H9 (cell line): ENCODE data around the gene FBLN1. TPM values are rescaled to one million over a fixed set of nuclear protein-coding genes. Genes with fewer than 3 reads are reported as not detected.

ENCODE experiments used
- DNase-seq: peaks from one replicate; pipeline ENCODE4 v3.0.0-alpha.2; 2017
- H2AFZ ChIP-seq: one replicate; pipeline ENCODE4 v1.6.1; 2013; ENCODE audit warnings: mild to moderate bottlenecking, low read length, control low read depth, moderate library complexity
- H2AK5ac ChIP-seq: 2 replicates; pipeline ENCODE4 v1.6.1; 2013; ENCODE audit warnings: low read length, control low read depth, mixed read lengths; ENCODE audit not compliant: insufficient read length
- H2BK120ac ChIP-seq: one replicate; pipeline ENCODE4 v1.6.1; 2013; ENCODE audit warnings: low read depth, mild to moderate bottlenecking, low read length, control low read depth, inconsistent platforms; ENCODE audit not compliant: poor library complexity, severe bottlenecking
- H2BK12ac ChIP-seq: 2 replicates; pipeline ENCODE4 v1.6.1; 2013; ENCODE audit warnings: low read length, control low read depth, mixed read lengths, low read depth; ENCODE audit not compliant: insufficient read length
- H2BK15ac ChIP-seq: 2 replicates; pipeline ENCODE4 v1.6.1; 2013; ENCODE audit warnings: low read depth, low read length, control low read depth
- H2BK20ac ChIP-seq: one replicate; pipeline ENCODE4 v1.6.1; 2013; ENCODE audit warnings: low read depth, mild to moderate bottlenecking, low read length, control low read depth, inconsistent platforms; ENCODE audit not compliant: poor library complexity, severe bottlenecking
- H2BK5ac ChIP-seq: 2 replicates; pipeline ENCODE4 v1.6.1; 2013; ENCODE audit warnings: low read length, control low read depth, mixed read lengths; ENCODE audit not compliant: insufficient read length
- H3K14ac ChIP-seq: 2 replicates; pipeline ENCODE4 v1.6.1; 2013; ENCODE audit warnings: low read length, control low read depth; ENCODE audit not compliant: insufficient read depth
- H3K18ac ChIP-seq: 2 replicates; pipeline ENCODE4 v1.6.1; 2013; ENCODE audit warnings: low read depth, mild to moderate bottlenecking, mixed read lengths, low read length, control low read depth; ENCODE audit not compliant: insufficient read length
- H3K23ac ChIP-seq: 2 replicates; pipeline ENCODE4 v1.6.1; 2013; ENCODE audit warnings: low read length, control low read depth, mixed read lengths, low read depth; ENCODE audit not compliant: insufficient read length
- H3K23me2 ChIP-seq: 2 replicates; pipeline ENCODE4 v1.6.1; 2013; ENCODE audit warnings: low read depth, mild to moderate bottlenecking, mixed read lengths, low read length, control low read depth; ENCODE audit not compliant: insufficient read length, poor library complexity, severe bottlenecking
- H3K27ac ChIP-seq: 2 replicates; pipeline ENCODE4 v1.5.1; 2013; ENCODE audit warnings: low read length, control low read depth, mixed read lengths, low read depth; ENCODE audit not compliant: insufficient read length
- H3K27me3 ChIP-seq: 2 replicates; pipeline ENCODE4 v1.6.1; 2013; ENCODE audit warnings: low read length, control low read depth, inconsistent platforms; ENCODE audit not compliant: insufficient read depth
- H3K4ac ChIP-seq: 2 replicates; pipeline ENCODE4 v1.6.1; 2013; ENCODE audit warnings: low read depth, mild to moderate bottlenecking, control low read depth, inconsistent platforms, low read length, moderate library complexity
- H3K4me1 ChIP-seq: 2 replicates; pipeline ENCODE4 v1.6.1; 2013; ENCODE audit warnings: low read length, control low read depth, inconsistent platforms; ENCODE audit not compliant: insufficient read depth
- H3K4me2 ChIP-seq: 2 replicates; pipeline ENCODE4 v1.6.1; 2013; ENCODE audit warnings: low read length, control low read depth, mixed read lengths; ENCODE audit not compliant: insufficient read length, insufficient read depth
- H3K56ac ChIP-seq: 2 replicates; pipeline ENCODE4 v1.6.1; 2013; ENCODE audit warnings: low read depth, mild to moderate bottlenecking, mixed read lengths, low read length, control low read depth; ENCODE audit not compliant: insufficient read length
- H3K79me1 ChIP-seq: 2 replicates; pipeline ENCODE4 v1.6.1; 2013; ENCODE audit warnings: low read depth, mild to moderate bottlenecking, moderate library complexity, low read length, control low read depth, inconsistent platforms; ENCODE audit not compliant: insufficient read depth, poor library complexity, severe bottlenecking
- H3K79me2 ChIP-seq: 2 replicates; pipeline ENCODE4 v1.6.1; 2013; ENCODE audit warnings: low read length, control low read depth, inconsistent platforms; ENCODE audit not compliant: insufficient read depth
- H3K9ac ChIP-seq: 2 replicates; pipeline ENCODE4 v1.6.1; 2013; ENCODE audit warnings: low read length, control low read depth, mixed read lengths; ENCODE audit not compliant: insufficient read length; ENCODE audit errors: extremely low read depth
- H3K9me3 ChIP-seq: one replicate; pipeline ENCODE4 v1.6.1; 2013; ENCODE audit warnings: low read depth, low read length, inconsistent platforms; ENCODE audit not compliant: control insufficient read depth
- H3T11ph ChIP-seq: one replicate; pipeline ENCODE4 v1.6.1; 2013; ENCODE audit warnings: mild to moderate bottlenecking, low read length, control low read depth, inconsistent platforms
- H4K20me1 ChIP-seq: one replicate; pipeline ENCODE4 v1.6.1; 2013; ENCODE audit not compliant: control insufficient read depth, insufficient read length, insufficient read depth
- H4K5ac ChIP-seq: 2 replicates; pipeline ENCODE4 v1.6.1; 2013; ENCODE audit warnings: low read depth, mild to moderate bottlenecking, mixed read lengths, low read length, control low read depth; ENCODE audit not compliant: insufficient read length
- H4K8ac ChIP-seq: replicated peaks from 2 replicates; pipeline ENCODE4 v1.6.1; 2013; ENCODE audit warnings: low read length, control low read depth, mixed read lengths, low read depth; ENCODE audit not compliant: insufficient read length
- H4K91ac ChIP-seq: 2 replicates; pipeline ENCODE4 v1.6.1; 2013; ENCODE audit warnings: low read depth, mild to moderate bottlenecking, moderate library complexity, mixed read lengths, low read length, control low read depth; ENCODE audit not compliant: insufficient read length
- H3K27ac Mint-ChIP-seq, 3 experiments: 2 replicates in 2 of 3; 3 replicates in 1 of 3; pipeline ENCODE4 v1.8.0; 2020 to 2021; ENCODE audit warnings: mixed read lengths in 3 of 3, mild to moderate bottlenecking in 1 of 3, moderate library complexity in 1 of 3
- H3K27me3 Mint-ChIP-seq: 2 replicates; pipeline ENCODE4 v1.8.0; 2021; ENCODE audit warnings: low read depth, mild to moderate bottlenecking, moderate library complexity, mixed read lengths
- H3K36me3 Mint-ChIP-seq, 3 experiments: 2 replicates in 2 of 3; 3 replicates in 1 of 3; pipeline ENCODE4 v1.8.0; 2020 to 2021; ENCODE audit warnings: low read depth in 3 of 3, mixed read lengths in 3 of 3; ENCODE audit not compliant: insufficient read depth in 1 of 3
- H3K4me1 Mint-ChIP-seq, 2 experiments: 2 replicates each; pipeline ENCODE4 v1.8.0; 2020; ENCODE audit warnings: mixed read lengths in 2 of 2
- H3K4me3 Mint-ChIP-seq, 2 experiments: 2 replicates in 1 of 2; 3 replicates in 1 of 2; pipeline ENCODE4 v1.8.0; 2020 to 2021; ENCODE audit warnings: mild to moderate bottlenecking in 2 of 2, mixed read lengths in 2 of 2, moderate library complexity in 1 of 2
- H3K9me3 Mint-ChIP-seq, 2 experiments: 2 replicates in 1 of 2; 3 replicates in 1 of 2; pipeline ENCODE4 v1.8.0; 2020; ENCODE audit warnings: mild to moderate bottlenecking in 2 of 2, mixed read lengths in 2 of 2, moderate library complexity in 1 of 2
- WGBS: extraction: QIAGEN DNeasy Blood & Tissue Kit; methylation state at CpG from one replicate; pipeline ENCODE4 v1.1.7; 2013; ENCODE audit warnings: missing lambda C conversion rate, low lambda C conversion rate, mixed read lengths; ENCODE audit not compliant: insufficient read length; ENCODE audit errors: extremely low coverage; 5-methylcytosine and 5-hydroxymethylcytosine counted together
- total RNA-seq: library from RNA; stranded (reverse); gene quantifications from 2 replicates; pipeline ENCODE4 v1.2.1, GENCODE V29; 2021
- TF ChIP-seq, protein P1 (sequence below): fragments of 200-600 bp; sonication (generic); conservative IDR thresholded peaks from 3 replicates; pipeline ENCODE4 v1.8.0; 2021; ENCODE audit warnings: antibody characterized with exemption, mild to moderate bottlenecking

Gene FBLN1
- total RNA-seq, 1 experiment from 2014 or later, result 140 TPM

DNA sequence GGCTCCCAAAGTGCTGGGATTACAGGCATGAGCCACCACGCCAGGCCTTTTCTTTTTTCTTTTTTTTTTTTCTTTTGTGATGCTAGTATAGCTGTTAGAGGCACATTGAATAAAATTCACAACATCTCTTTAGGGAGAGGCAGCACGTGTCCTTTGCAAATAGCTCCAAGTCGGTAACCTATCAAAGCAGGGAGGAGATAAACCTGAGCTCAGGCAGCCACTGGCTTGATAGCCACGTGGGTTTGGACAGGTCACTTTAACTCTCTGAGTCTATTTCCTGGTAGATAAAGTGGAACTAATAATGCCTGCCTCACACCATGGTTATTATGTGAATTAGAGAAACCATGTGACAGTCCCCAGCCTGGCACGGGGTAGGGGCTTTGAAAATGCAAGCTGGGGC is 125.8 kb downstream of the FBLN1 start:
- Histone ChIP-seq H2AK5ac (no peak overlapping the region), H3K18ac (no peak overlapping the region), H3K4ac (no peak overlapping the region), H3K56ac (no peak overlapping the region), H4K5ac (no peak overlapping the region), H3K23ac (no peak overlapping the region), H2AFZ (no peak overlapping the region), H3K14ac (no peak overlapping the region), H3K4me2 (no peak overlapping the region), H3T11ph (no peak overlapping the region), H4K20me1 (no peaks in the 10 kb centered on the region), H2BK20ac (no peak overlapping the region), H4K8ac (no peak overlapping the region), H3K79me1 (no peaks in the 10 kb centered on the region), H3K9ac (no peak overlapping the region), H2BK120ac (no peak overlapping the region), H3K4me1 (peaks cover 2% of the 10 kb centered on the region; the same call in 1 of the 2 replicates), H3K27ac (no peak overlapping the region), H2BK12ac (no peak overlapping the region), H3K27me3 (no peaks in the 10 kb centered on the region), H3K23me2 (no peaks in the 10 kb centered on the region), H2BK15ac (no peak overlapping the region), H4K91ac (no peak overlapping the region), H3K9me3 (no peaks in the 10 kb centered on the region), H2BK5ac (no peak overlapping the region), H3K79me2 (no peaks in the 10 kb centered on the region)
- no peaks in the 10 kb centered on the region for H3K36me3 Mint-ChIP-seq
- peaks cover 20% of the 10 kb centered on the region for H3K27me3 Mint-ChIP-seq
- no peak overlapping the region for H3K4me3 Mint-ChIP-seq
- H3K9me3 Mint-ChIP-seq, result no peaks in the 10 kb centered on the region
- WGBS, result no CpG with 5 or more reads among the region's 5 CpGs
- DNase-seq, result peak; percentile 73
- TF ChIP-seq, protein P1, sequence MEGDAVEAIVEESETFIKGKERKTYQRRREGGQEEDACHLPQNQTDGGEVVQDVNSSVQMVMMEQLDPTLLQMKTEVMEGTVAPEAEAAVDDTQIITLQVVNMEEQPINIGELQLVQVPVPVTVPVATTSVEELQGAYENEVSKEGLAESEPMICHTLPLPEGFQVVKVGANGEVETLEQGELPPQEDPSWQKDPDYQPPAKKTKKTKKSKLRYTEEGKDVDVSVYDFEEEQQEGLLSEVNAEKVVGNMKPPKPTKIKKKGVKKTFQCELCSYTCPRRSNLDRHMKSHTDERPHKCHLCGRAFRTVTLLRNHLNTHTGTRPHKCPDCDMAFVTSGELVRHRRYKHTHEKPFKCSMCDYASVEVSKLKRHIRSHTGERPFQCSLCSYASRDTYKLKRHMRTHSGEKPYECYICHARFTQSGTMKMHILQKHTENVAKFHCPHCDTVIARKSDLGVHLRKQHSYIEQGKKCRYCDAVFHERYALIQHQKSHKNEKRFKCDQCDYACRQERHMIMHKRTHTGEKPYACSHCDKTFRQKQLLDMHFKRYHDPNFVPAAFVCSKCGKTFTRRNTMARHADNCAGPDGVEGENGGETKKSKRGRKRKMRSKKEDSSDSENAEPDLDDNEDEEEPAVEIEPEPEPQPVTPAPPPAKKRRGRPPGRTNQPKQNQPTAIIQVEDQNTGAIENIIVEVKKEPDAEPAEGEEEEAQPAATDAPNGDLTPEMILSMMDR, result no peak
- H3K27ac Mint-ChIP-seq, result no peak overlapping the region
- peaks cover 45 to 67% of the 10 kb centered on the region in 2 experiments for H3K4me1 Mint-ChIP-seq
